B cell (primary cell): ENCODE data around the gene JAK1. TPM values are rescaled to one million over a fixed set of nuclear protein-coding genes. Genes with fewer than 3 reads are reported as not detected.

Experiments
- ATAC-seq: fragments of 200-7000 bp; cut with Tn5 transposase; one replicate; pipeline ENCODE4 v1.10.0; 2021; ENCODE audit warnings: low read depth, mild to moderate bottlenecking, moderate number of reproducible peaks, moderate library complexity
- CTCF ChIA-PET: fragments of 350-600 bp; sonication (Branson Sonifier 250); formaldehyde crosslinking; loops from one replicate; lab custom pipeline; 2021; ENCODE audit warnings: antibody characterized with exemption, inconsistent platforms; lab: Charles Lee
- POLR2A ChIA-PET: fragments of 350-600 bp; sonication (Branson Sonifier 250); formaldehyde crosslinking; loops from one replicate; lab custom pipeline; 2021; ENCODE audit warnings: antibody characterized with exemption; lab: Charles Lee
- DNase-seq: peaks from one replicate; pipeline ENCODE4 v3.0.0; 2013
- H2AFZ ChIP-seq: 2 replicates; pipeline ENCODE4 v1.6.1; 2012; ENCODE audit warnings: mild to moderate bottlenecking, low read depth, low read length; ENCODE audit not compliant: insufficient read depth, poor library complexity, severe bottlenecking
- H3K27ac ChIP-seq, 2 donors: 1 replicate in 1 of 2; 2 replicates in 1 of 2; pipeline ENCODE4 v1.5.1; 2012 to 2013; ENCODE audit warnings: low read length in 2 of 2, mild to moderate bottlenecking in 2 of 2, moderate library complexity in 1 of 2
- H3K27me3 ChIP-seq, 4 experiments: fragments of 200-600 bp in 1 of 4; sonication (generic) in 1 of 4; replicated peaks in 1 of 4; 1 replicate in 2 of 4; 2 replicates in 2 of 4; pipeline versions ENCODE4 v1.6.1 to v1.7.0; 2013 to 2016; ENCODE audit warnings: low read length in 3 of 4, mild to moderate bottlenecking in 2 of 4, mixed read lengths in 1 of 4, moderate library complexity in 1 of 4; ENCODE audit not compliant: insufficient read depth in 4 of 4, control insufficient read depth in 3 of 4; ENCODE audit errors: control extremely low read depth in 1 of 4
- H3K36me3 ChIP-seq, 2 experiments: replicated peaks in 1 of 2; 1 replicate in 1 of 2; 2 replicates in 1 of 2; pipeline versions ENCODE4 v1.6.1 to v1.7.1; 2013; ENCODE audit warnings: low read length in 1 of 2; ENCODE audit not compliant: insufficient read depth in 2 of 2, control insufficient read depth in 1 of 2; ENCODE audit errors: control extremely low read depth in 1 of 2, extremely low read depth in 1 of 2
- H3K4me1 ChIP-seq, 2 donors: fragments of 200-600 bp in 1 of 2; sonication (generic) in 1 of 2; 1 replicate in 1 of 2; 2 replicates in 1 of 2; pipeline versions ENCODE4 v1.5.1 to v1.6.1; 2013 to 2017; ENCODE audit warnings: low read length in 2 of 2; ENCODE audit not compliant: control insufficient read depth in 2 of 2, insufficient read depth in 2 of 2
- H3K4me2 ChIP-seq: replicated peaks from 2 replicates; pipeline ENCODE3; 2012; ENCODE audit warnings: mild to moderate bottlenecking, low read depth, low read length; ENCODE audit not compliant: poor library complexity, severe bottlenecking
- H3K4me3 ChIP-seq, 5 experiments: fragments of 200-600 bp in 1 of 5; sonication (generic) in 1 of 5; 1 replicate in 3 of 5; 2 replicates in 2 of 5; pipeline versions ENCODE4 v1.5.1 to v1.7.0; 2011 to 2016; ENCODE audit warnings: low read length in 4 of 5, mild to moderate bottlenecking in 4 of 5, low read depth in 2 of 5, control low read depth in 1 of 5, moderate library complexity in 1 of 5; ENCODE audit not compliant: insufficient read depth in 1 of 5; ENCODE audit errors: control extremely low read depth in 1 of 5, extremely low read depth in 1 of 5
- H3K79me2 ChIP-seq: fragments of 200-600 bp; sonication (generic); one replicate; pipeline ENCODE4 v1.6.0; 2016; ENCODE audit warnings: low read length; ENCODE audit not compliant: control insufficient read depth, insufficient read depth
- H3K9ac ChIP-seq: fragments of 200-600 bp; sonication (generic); 2 replicates; pipeline ENCODE4 v1.6.1; 2017; ENCODE audit warnings: mild to moderate bottlenecking, low read length, moderate library complexity
- H3K9me3 ChIP-seq, 3 donors: one replicate each; pipeline versions ENCODE4 v1.6.1 to v1.7.1; 2013; ENCODE audit warnings: low read length in 2 of 3; ENCODE audit not compliant: control insufficient read depth in 2 of 3, insufficient read depth in 1 of 3; ENCODE audit errors: control extremely low read depth in 1 of 3
- H4K20me1 ChIP-seq: 2 replicates; pipeline ENCODE4 v1.6.0; 2012; ENCODE audit warnings: mild to moderate bottlenecking, low read length; ENCODE audit not compliant: insufficient read depth, control insufficient read depth, poor library complexity, severe bottlenecking
- H3K27ac Mint-ChIP-seq: one replicate; pipeline ENCODE4 v1.8.0; 2021; ENCODE audit warnings: mixed read lengths
- H3K27me3 Mint-ChIP-seq: one replicate; pipeline ENCODE4 v1.8.0; 2021; ENCODE audit warnings: mixed read lengths
- H3K4me1 Mint-ChIP-seq: one replicate; pipeline ENCODE4 v1.8.0; 2021; ENCODE audit warnings: mixed read lengths
- H3K4me3 Mint-ChIP-seq: one replicate; pipeline ENCODE4 v1.8.0; 2021; ENCODE audit warnings: mixed read lengths
- H3K9me3 Mint-ChIP-seq: one replicate; pipeline ENCODE4 v1.8.0; 2022; ENCODE audit warnings: mixed read lengths; ENCODE audit not compliant: insufficient read depth
- EZH2 ChIP-seq: IDR thresholded peaks from 2 replicates; pipeline ENCODE4 v1.6.1; 2012; ENCODE audit warnings: borderline replicate concordance, low read depth, mild to moderate bottlenecking, moderate library complexity, low read length; ENCODE audit not compliant: insufficient read depth, poor library complexity, severe bottlenecking
- WGBS: methylation state at CpG from one replicate; pipeline ENCODE4 v1.1.5; 2013; ENCODE audit warnings: missing lambda C conversion rate; ENCODE audit not compliant: insufficient coverage; 5-methylcytosine and 5-hydroxymethylcytosine counted together
- intact Hi-C: fragments of 100-400 bp; cut with micrococcal nuclease; formaldehyde crosslinking; loops from one replicate; pipeline ENCODE4 v1.10.0; 2022
- polyA plus RNA-seq: library from polyadenylated mRNA; depleted of rRNA; stranded (reverse); fragments of >200 nt; gene quantifications from 2 replicates; pipeline ENCODE4 v1.2.3, GENCODE V29; 2012
- total RNA-seq, 2 donors: library from RNA; stranded (reverse); fragments of 120-200 nt in 1 of 2; gene quantifications; 1 replicate in 1 of 2; 2 replicates in 1 of 2; pipeline versions ENCODE4 v1.2.3 to v1.2.4, GENCODE V29; 2013 to 2022
- TF ChIP-seq, protein P1 (sequence below): fragments of 200-600 bp; IDR thresholded peaks from one replicate; pipeline ENCODE4 v1.8.0; 2022; ENCODE audit warnings: antibody characterized with exemption, mild to moderate bottlenecking

JAK1 gene
- total and polyA plus RNA-seq, 2 donors (not counting 1 experiment from before 2014, with no cell fraction given): 99.0 to 244 TPM

DNA sequence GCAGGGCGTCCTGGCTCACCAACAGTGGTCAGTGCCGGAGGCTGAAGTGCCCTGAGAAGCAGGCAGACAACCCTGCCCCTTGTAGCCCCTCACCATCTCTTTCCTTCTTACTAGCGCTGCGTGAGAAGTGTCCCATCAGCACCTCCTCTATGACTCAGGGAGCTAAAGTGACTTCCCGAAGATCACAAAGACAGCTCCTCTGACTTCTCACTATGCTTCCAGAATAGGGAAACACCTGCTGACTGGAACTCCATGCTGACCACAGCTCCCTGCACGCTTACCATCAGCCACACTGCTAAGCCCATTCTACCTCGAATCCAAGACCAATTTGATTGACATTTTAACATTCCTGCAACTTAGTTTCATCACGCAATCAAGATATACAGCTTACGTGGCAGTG, 92.8 kb downstream of the JAK1 start:
- CTCF ChIA-PET: no interaction called here
- H3K4me3 Mint-ChIP-seq: no peak overlapping the region

DNA sequence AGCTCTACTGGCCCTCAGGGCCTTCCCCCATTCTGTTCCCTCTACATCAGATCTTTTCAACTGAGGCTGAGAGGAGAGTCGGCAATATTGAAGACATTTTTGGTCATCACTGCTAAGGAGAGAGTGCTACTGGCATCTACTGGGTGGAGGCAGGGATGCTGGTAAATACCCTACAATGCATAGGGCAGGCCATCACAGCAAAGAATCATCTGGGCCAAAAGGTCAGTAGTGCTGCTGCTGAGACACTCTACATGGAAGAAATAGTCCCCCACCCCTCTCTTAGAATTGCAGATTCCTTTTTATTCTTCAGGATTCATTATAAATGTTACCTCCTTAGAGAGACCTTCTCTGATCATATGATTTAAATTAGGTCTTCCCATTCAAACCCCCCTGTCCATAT, 94.3 kb downstream of the JAK1 start:
- ATAC-seq: no peak
- no peaks in the 10 kb centered on the region for H3K27me3 Mint-ChIP-seq
- WGBS: 100% methylated on average over 1 of the region's 1 CpG

More for the DNA sequence above, 92.8 kb downstream of the JAK1 start:
- Mint-ChIP-seq H3K4me1 (peaks cover 7% of the 10 kb centered on the region), H3K9me3 (no peaks in the 10 kb centered on the region), H3K27ac (no peak overlapping the region), H3K27me3 (no peaks in the 10 kb centered on the region)
- H3K4me3 ChIP-seq: no peak overlapping the region
- TF ChIP-seq, protein P1, sequence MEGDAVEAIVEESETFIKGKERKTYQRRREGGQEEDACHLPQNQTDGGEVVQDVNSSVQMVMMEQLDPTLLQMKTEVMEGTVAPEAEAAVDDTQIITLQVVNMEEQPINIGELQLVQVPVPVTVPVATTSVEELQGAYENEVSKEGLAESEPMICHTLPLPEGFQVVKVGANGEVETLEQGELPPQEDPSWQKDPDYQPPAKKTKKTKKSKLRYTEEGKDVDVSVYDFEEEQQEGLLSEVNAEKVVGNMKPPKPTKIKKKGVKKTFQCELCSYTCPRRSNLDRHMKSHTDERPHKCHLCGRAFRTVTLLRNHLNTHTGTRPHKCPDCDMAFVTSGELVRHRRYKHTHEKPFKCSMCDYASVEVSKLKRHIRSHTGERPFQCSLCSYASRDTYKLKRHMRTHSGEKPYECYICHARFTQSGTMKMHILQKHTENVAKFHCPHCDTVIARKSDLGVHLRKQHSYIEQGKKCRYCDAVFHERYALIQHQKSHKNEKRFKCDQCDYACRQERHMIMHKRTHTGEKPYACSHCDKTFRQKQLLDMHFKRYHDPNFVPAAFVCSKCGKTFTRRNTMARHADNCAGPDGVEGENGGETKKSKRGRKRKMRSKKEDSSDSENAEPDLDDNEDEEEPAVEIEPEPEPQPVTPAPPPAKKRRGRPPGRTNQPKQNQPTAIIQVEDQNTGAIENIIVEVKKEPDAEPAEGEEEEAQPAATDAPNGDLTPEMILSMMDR: no peak
- TF ChIP-seq EZH2: no peak
- H3K27me3 ChIP-seq: no peaks in the 10 kb centered on the region
- peaks cover 2 to 90% of the 10 kb centered on the region in 2 experiments for H3K36me3 ChIP-seq
- intact Hi-C loops: no loop called here
- peaks cover 35% of the 10 kb centered on the region for H4K20me1 ChIP-seq
- H3K9me3 ChIP-seq: no peaks in the 10 kb centered on the region
- DNase-seq (no peak), ATAC-seq (no peak)
- no peak overlapping the region for H3K9ac ChIP-seq
- no peak overlapping the region for H3K27ac ChIP-seq
- peaks cover 43% of the 10 kb centered on the region for H3K79me2 ChIP-seq
- peaks cover 4 to 6% of the 10 kb centered on the region in 2 donors for H3K4me1 ChIP-seq
- POLR2A ChIA-PET: no interaction called here
- 99% methylated on average over 6 of the region's 9 CpGs for WGBS
- no peak overlapping the region for H2AFZ ChIP-seq
- H3K4me2 ChIP-seq: no peak overlapping the region

More for the DNA sequence above, 94.3 kb downstream of the JAK1 start:
- Histone ChIP-seq H4K20me1 (peaks cover 30% of the 10 kb centered on the region), H3K9me3 (no peaks in the 10 kb centered on the region), H3K4me3 (no peak overlapping the region), H3K9ac (no peak overlapping the region), H3K27me3 (no peaks in the 10 kb centered on the region), H3K4me2 (no peak overlapping the region), H2AFZ (no peak overlapping the region), H3K27ac (no peak overlapping the region), H3K36me3 (peaks cover 0 to 80% of the 10 kb centered on the region in 2 experiments), H3K79me2 (peaks cover 49% of the 10 kb centered on the region), H3K4me1 (peaks cover 9 to 12% of the 10 kb centered on the region in 2 donors)
- intact Hi-C loops: no loop called here
- no peak for TF ChIP-seq EZH2
- TF ChIP-seq, protein P1: no peak
- Mint-ChIP-seq H3K27ac (peak overlapping the region; percentile 32), H3K9me3 (no peaks in the 10 kb centered on the region), H3K4me3 (no peak overlapping the region), H3K4me1 (peaks cover 16% of the 10 kb centered on the region)
- CTCF ChIA-PET: interaction anchor here (0.6 kb wide), 1 partner anchor 1305 kb away, joined by 3 read pairs; no protein-coding TSS in a partner anchor
- no peak for DNase-seq
- POLR2A ChIA-PET: interaction anchor here (0.9 kb wide), 1 partner anchor 1375 kb away, joined by 3 read pairs; no protein-coding TSS in a partner anchor
